Esophagus muscularis mucosa (tissue), 4 donors: ENCODE results near the gene GALNT18. TPM values are rescaled to one million over a fixed set of nuclear protein-coding genes. Genes with fewer than 3 reads are reported as not detected.

Source experiments
- DNase-seq: peaks from one replicate; pipeline ENCODE4 v3.0.0-alpha.2; 2017; ENCODE audit errors: extremely low spot score
- H3K27ac ChIP-seq, 4 donors: fragments of 200-600 bp; sonication (generic); replicated peaks in 1 of 4; 1 replicate in 3 of 4; 2 replicates in 1 of 4; pipeline ENCODE4 v1.5.1; 2016 to 2019; ENCODE audit warnings: mild to moderate bottlenecking in 1 of 4
- H3K27me3 ChIP-seq, 4 donors: fragments of 200-600 bp; sonication (generic); one replicate each; pipeline versions ENCODE4 v1.5.1 to v1.6.0; 2016 to 2019
- H3K36me3 ChIP-seq, 4 donors: fragments of 200-600 bp; sonication (generic); one replicate each; pipeline ENCODE4 v1.5.1; 2016 to 2019
- H3K4me1 ChIP-seq, 4 donors: fragments of 200-600 bp; sonication (generic); one replicate each; pipeline ENCODE4 v1.5.1; 2016 to 2019
- H3K4me3 ChIP-seq, 4 donors: fragments of 200-600 bp; sonication (generic); 1 replicate in 2 of 4; 2 replicates in 2 of 4; pipeline ENCODE4 v1.5.1; 2016 to 2019; ENCODE audit warnings: mild to moderate bottlenecking in 4 of 4, moderate library complexity in 1 of 4
- H3K9me3 ChIP-seq, 4 donors: fragments of 200-600 bp; sonication (generic); 1 replicate in 3 of 4; 2 replicates in 1 of 4; pipeline ENCODE4 v1.5.1; 2016 to 2019
- CTCF ChIP-seq, 3 experiments: fragments of 200-600 bp in 2 of 3; fragments of 450-650 bp in 1 of 3; sonication (generic) in 2 of 3; IDR thresholded peaks; one replicate each; pipeline ENCODE4 v1.5.1; 2017 to 2019; ENCODE audit warnings: antibody characterized with exemption in 3 of 3, mild to moderate bottlenecking in 2 of 3, moderate library complexity in 1 of 3
- EP300 ChIP-seq: sonication (generic); formaldehyde crosslinking; IDR thresholded peaks from one replicate; pipeline ENCODE4 v1.6.1; 2017; ENCODE audit warnings: antibody characterized with exemption
- POLR2A ChIP-seq: fragments of 450-650 bp; IDR thresholded peaks from one replicate; pipeline ENCODE4 v1.6.1; 2017; ENCODE audit warnings: antibody characterized with exemption, moderate library complexity, mild to moderate bottlenecking, low read depth
- POLR2AphosphoS5 ChIP-seq, 2 donors: sonication (generic); formaldehyde crosslinking; IDR thresholded peaks; one replicate each; pipeline ENCODE4 v1.6.1; 2017; ENCODE audit warnings: antibody characterized with exemption in 2 of 2
- WGBS: methylation state at CpG from one replicate; pipeline ENCODE4 v1.1.5; 2018; 5-methylcytosine and 5-hydroxymethylcytosine counted together
- intact Hi-C: fragments of 100-400 bp; cut with DNase I; formaldehyde crosslinking; loops from one replicate; pipeline ENCODE4 v1.15.1; 2023
- total RNA-seq, 4 donors: library from RNA; depleted of rRNA; stranded (reverse); fragments of >200 nt; gene quantifications; one replicate each; pipeline versions ENCODE4 v1.1.0 to v1.2.1, GENCODE V29; 2016

Gene GALNT18
- total RNA-seq, 4 donors from 2014 or later, result 29.1 to 67.0 (median 49.3) TPM

- Histone ChIP-seq H3K27ac (no peak overlapping the region), H3K4me1 (no peaks in the 10 kb centered on the region), H3K4me3 (no peak overlapping the region), H3K27me3 (no peaks in the 10 kb centered on the region), H3K9me3 (no peaks in the 10 kb centered on the region), H3K36me3 (peaks cover 11 to 67% (median 37%) of the 10 kb centered on the region in 4 donors)
- no peak for DNase-seq
- no peak for TF ChIP-seq POLR2A
- TF ChIP-seq CTCF (IDR thresholded peaks at IDR 0.05), result no peak
- TF ChIP-seq POLR2AphosphoS5 (IDR thresholded peaks at IDR 0.05), result no peak
- TF ChIP-seq EP300, result no peak
- intact Hi-C loops, result no loop called here
Measured at GRCh38 chr11:11322101-11322500, 299.7 kb downstream of the GALNT18 start.

- intact Hi-C loops, result no loop called here
- Histone ChIP-seq H3K27ac (no peak overlapping the region), H3K9me3 (no peaks in the 10 kb centered on the region), H3K27me3 (no peaks in the 10 kb centered on the region), H3K4me3 (no peak overlapping the region), H3K36me3 (peaks cover 3 to 65% (median 26%) of the 10 kb centered on the region in 4 donors), H3K4me1 (no peaks in the 10 kb centered on the region)
- no peak for DNase-seq
- WGBS, result 96% methylated on average over 2 of the region's 2 CpGs
- TF ChIP-seq POLR2A, result no peak
Measured at GRCh38 chr11:11320825-11321224, 301.0 kb downstream of the GALNT18 start.

- H3K9me3 ChIP-seq, result no peaks in the 10 kb centered on the region
- no peak overlapping the region for H3K27ac ChIP-seq
- H3K4me1 ChIP-seq, result peaks cover 8 to 14% (median 9%) of the 10 kb centered on the region in 4 donors
- no peaks in the 10 kb centered on the region for H3K27me3 ChIP-seq
- TF ChIP-seq CTCF (IDR thresholded peaks at IDR 0.05), result no peak
- TF ChIP-seq POLR2A, result no peak
- no peak for TF ChIP-seq POLR2AphosphoS5 (IDR thresholded peaks at IDR 0.05)
- no peak for TF ChIP-seq EP300
- DNase-seq, result no peak
- no peak overlapping the region for H3K4me3 ChIP-seq
- intact Hi-C loops, result no loop called here
- WGBS, result 73% methylated on average over 4 of the region's 4 CpGs
- H3K36me3 ChIP-seq, result peaks cover 0 to 49% (median 21%) of the 10 kb centered on the region in 4 donors
Measured at GRCh38 chr11:11318961-11319360, 302.8 kb downstream of the GALNT18 start.

- TF ChIP-seq CTCF (IDR thresholded peaks at IDR 0.05), result no peak
- no peak for TF ChIP-seq POLR2AphosphoS5 (IDR thresholded peaks at IDR 0.05)
- no peak for TF ChIP-seq EP300
- no peak for TF ChIP-seq POLR2A
- 90% methylated on average over 7 of the region's 7 CpGs for whole genome bisulfite sequencing
- H3K27ac ChIP-seq, result no peak overlapping the region
- H3K4me1 ChIP-seq, result peaks cover 13 to 19% (median 14%) of the 10 kb centered on the region in 4 donors
- no peaks in the 10 kb centered on the region for H3K27me3 ChIP-seq
- intact Hi-C loops, result no loop called here
- DNase-seq, result no peak
- no peaks in the 10 kb centered on the region for H3K9me3 ChIP-seq
- H3K4me3 ChIP-seq, result no peak overlapping the region
- peaks cover 0 to 44% (median 18%) of the 10 kb centered on the region in 4 donors for H3K36me3 ChIP-seq
Measured at GRCh38 chr11:11318461-11318860, 303.3 kb downstream of the GALNT18 start.

GRCh38 chr11:11316651-11317230, 305.1 kb downstream of the GALNT18 start:
- Histone ChIP-seq H3K9me3 (no peaks in the 10 kb centered on the region), H3K36me3 (peaks cover 0 to 33% (median 8%) of the 10 kb centered on the region in 4 donors), H3K27me3 (no peaks in the 10 kb centered on the region), H3K27ac (no peak overlapping the region), H3K4me3 (no peak overlapping the region), H3K4me1 (peaks cover 16 to 21% (median 18%) of the 10 kb centered on the region in 4 donors)
- DNase-seq, result no peak
- 93% methylated on average over 3 of the region's 3 CpGs for WGBS
- no peak for TF ChIP-seq POLR2AphosphoS5 (IDR thresholded peaks at IDR 0.05)
- no peak for TF ChIP-seq CTCF (IDR thresholded peaks at IDR 0.05)
- TF ChIP-seq EP300, result no peak
- intact Hi-C loops, result no loop called here
